K562 (cell line): Measurements from ENCODE around the gene RGS13. TPM values are rescaled to one million over a fixed set of nuclear protein-coding genes. Genes with fewer than 3 reads are reported as not detected.

Experiments used
- ATAC-seq: fragments of 200-7000 bp; cut with Tn5 transposase; 3 replicates; pipeline ENCODE4 v1.9.1; 2020; ENCODE audit warnings: moderate library complexity
- BruUV-seq: library from RNA; stranded (reverse); fragments of 400-500 nt; replicated peaks from 2 replicates; lab custom pipeline; 2021; lab: Mats Ljungman, UMichigan
- CTCF ChIA-PET: fragments of 300-600 bp; formaldehyde crosslinking; extraction: SDS; loops from one replicate; lab custom pipeline; 2021; ENCODE audit warnings: low intra/inter-chr PET ratio; lab: Yijun Ruan, JAX
- POLR2A ChIA-PET: fragments of 300-600, 350-650 bp; sonication (Branson Sonifier 250); formaldehyde crosslinking; extraction: SDS; loops from one replicate; lab custom pipeline; 2021; ENCODE audit warnings: antibody characterized with exemption, inconsistent platforms; lab: Yijun Ruan, JAX
- DNase-seq, 4 experiments: peaks; one replicate each; pipeline versions ENCODE4 v3.0.0 to v3.0.0-alpha.2; 2011 to 2018; ENCODE audit warnings: low spot score in 3 of 4, mixed read lengths in 3 of 4; ENCODE audit errors: extremely low read depth in 1 of 4
- FAIRE-seq: peaks from 2 replicates; lab custom pipeline; 2011; peaks lifted over from hg19 to GRCh38; lab: Jason Lieb, UNC
- H2AFZ ChIP-seq: 2 replicates; pipeline ENCODE4 v1.6.0; 2011; ENCODE audit warnings: low read depth, low read length, control low read depth, inconsistent platforms
- H3K27ac ChIP-seq: fragments of 200-600 bp; 3 replicates; pipeline ENCODE4 v1.8.0; 2011; ENCODE audit warnings: low read depth, mild to moderate bottlenecking, control low read depth, inconsistent platforms, low read length, moderate library complexity, mixed read lengths; ENCODE audit errors: extremely low read depth
- H3K27me3 ChIP-seq, 2 experiments: fragments of 300-600 bp in 1 of 2; 2 replicates in 1 of 2; 3 replicates in 1 of 2; pipeline versions ENCODE4 v1.6.0 to v1.8.0; 2011; ENCODE audit warnings: inconsistent platforms in 2 of 2, low read length in 2 of 2, mild to moderate bottlenecking in 1 of 2, mixed read lengths in 1 of 2, moderate library complexity in 1 of 2; ENCODE audit not compliant: control insufficient read depth in 2 of 2, insufficient read depth in 2 of 2
- H3K36me3 ChIP-seq: fragments of 300-600 bp; 3 replicates; pipeline ENCODE4 v1.8.0; 2011; ENCODE audit warnings: mild to moderate bottlenecking, low read length, inconsistent platforms; ENCODE audit not compliant: control insufficient read depth, insufficient read depth
- H3K4me1 ChIP-seq, 2 experiments: fragments of 200-600 bp in 1 of 2; replicated peaks in 1 of 2; 2 replicates in 1 of 2; 3 replicates in 1 of 2; pipeline versions ENCODE4 v1.5.1 to v1.8.0; 2011; ENCODE audit warnings: inconsistent platforms in 2 of 2, low read length in 2 of 2, mild to moderate bottlenecking in 1 of 2, mixed read lengths in 1 of 2, moderate library complexity in 1 of 2; ENCODE audit not compliant: control insufficient read depth in 2 of 2, insufficient read depth in 2 of 2
- H3K4me2 ChIP-seq: 2 replicates; pipeline ENCODE4 v1.6.1; 2011; ENCODE audit warnings: low read length, control low read depth, inconsistent platforms, mixed read lengths; ENCODE audit not compliant: insufficient read depth
- H3K4me3 ChIP-seq: fragments of 200-600 bp; sonication (generic), shearing (Covaris generic); 2 replicates; pipeline ENCODE4 v1.5.1; 2016; ENCODE audit warnings: control low read depth, inconsistent platforms
- H3K79me2 ChIP-seq: fragments of 200-600 bp; 3 replicates; pipeline ENCODE4 v1.8.0; 2011; ENCODE audit warnings: low read length, inconsistent platforms; ENCODE audit not compliant: control insufficient read depth, insufficient read depth
- H3K9ac ChIP-seq, 2 experiments: 2 replicates each; pipeline versions ENCODE4 v1.6.0 to v1.6.1; 2011; ENCODE audit warnings: low read depth in 2 of 2, low read length in 2 of 2, control low read depth in 1 of 2, inconsistent platforms in 1 of 2, mild to moderate bottlenecking in 1 of 2, mixed read lengths in 1 of 2; ENCODE audit not compliant: insufficient read depth in 1 of 2
- H3K9me1 ChIP-seq: one replicate; pipeline ENCODE4 v1.6.0; 2011; ENCODE audit warnings: inconsistent platforms, mild to moderate bottlenecking, low read length, moderate library complexity; ENCODE audit not compliant: control insufficient read depth, insufficient read depth
- H3K9me3 ChIP-seq: replicated peaks from 2 replicates; pipeline ENCODE4 v1.5.1; 2011; ENCODE audit warnings: low read depth, low read length, inconsistent platforms; ENCODE audit not compliant: control insufficient read depth, insufficient read depth
- H4K20me1 ChIP-seq: replicated peaks from 2 replicates; pipeline ENCODE4 v1.6.1; 2011; ENCODE audit warnings: low read length, inconsistent platforms, mixed read lengths; ENCODE audit not compliant: control insufficient read depth, insufficient read depth
- BHLHE40 ChIP-seq: IDR thresholded peaks from 2 replicates; pipeline ENCODE4 v1.6.1; 2011; ENCODE audit warnings: low read length, improper control_type of control experiment
- BRCA1 ChIP-seq, 2 experiments: fragments of 450-650 bp in 1 of 2; sonication (generic) in 1 of 2; formaldehyde crosslinking in 1 of 2; IDR thresholded peaks; 2 replicates each; pipeline versions ENCODE4 v1.5.0 to v1.6.1; 2017 to 2020; ENCODE audit warnings: mild to moderate bottlenecking in 1 of 2, missing genetic modification reagents in 1 of 2
- GATAD2B ChIP-seq: fragments of 450-650 bp; IDR thresholded peaks from 2 replicates; pipeline ENCODE4 v1.6.1; 2017; ENCODE audit warnings: mild to moderate bottlenecking, borderline replicate concordance
- HMG20B ChIP-seq: fragments of 250-450 bp; sonication (Bioruptor Pico); IDR thresholded peaks from 2 replicates; pipeline ENCODE4 v1.5.0; 2021; ENCODE audit warnings: mild to moderate bottlenecking
- KLF10 ChIP-seq: fragments of 250-450 bp; sonication (Bioruptor Pico); IDR thresholded peaks from 2 replicates; pipeline ENCODE4 v1.6.1; 2021; ENCODE audit warnings: matching md5 sums
- NFIC ChIP-seq: fragments of 450-650 bp; IDR thresholded peaks from 2 replicates; pipeline ENCODE4 v1.6.1; 2017; ENCODE audit warnings: mild to moderate bottlenecking, inconsistent platforms
- RBM34 ChIP-seq: fragments of 200-400 bp; formaldehyde crosslinking; IDR thresholded peaks from 2 replicates; pipeline ENCODE4 v1.6.1; 2018; ENCODE audit warnings: low read length, borderline replicate concordance; ENCODE audit not compliant: insufficient read depth
- SMAD2 ChIP-seq: fragments of 150-350 bp; IDR thresholded peaks from 2 replicates; pipeline ENCODE4 v1.6.1; 2014; ENCODE audit warnings: low read depth, mild to moderate bottlenecking, low read length
- TBP ChIP-seq: optimal IDR thresholded peaks from 2 replicates; pipeline ENCODE3; 2011; ENCODE audit warnings: low read depth, low read length, improper control_type of control experiment
- TCF7 ChIP-seq: sonication (generic); IDR thresholded peaks from 2 replicates; pipeline ENCODE4 v1.6.1; 2016; ENCODE audit warnings: antibody characterized with exemption, borderline replicate concordance
- ZKSCAN1 ChIP-seq: fragments of 150-350 bp; IDR thresholded peaks from 2 replicates; pipeline ENCODE4 v1.6.1; 2016; ENCODE audit warnings: low read depth, low read length
- ZNF121 ChIP-seq: sonication (generic); formaldehyde crosslinking; conservative IDR thresholded peaks from 2 replicates; pipeline ENCODE4 v1.8.0; 2022; ENCODE audit warnings: missing genetic modification reagents
- ZNF384 ChIP-seq: IDR thresholded peaks from 2 replicates; pipeline ENCODE4 v1.6.1; 2012; ENCODE audit warnings: low read depth, low read length, improper control_type of control experiment
- ZNF77 ChIP-seq: fragments of 250-450 bp; sonication (Bioruptor Pico); IDR thresholded peaks from 2 replicates; pipeline ENCODE4 v1.5.0; 2020
- WGBS: fragments of 100-300 bp; shearing (Covaris generic); methylation state at CpG from one replicate; pipeline ENCODE4 v1.1.6; 2016; ENCODE audit warnings: low coverage, mixed read lengths; ENCODE audit not compliant: insufficient coverage; ENCODE audit errors: missing lambda C conversion rate; 5-methylcytosine and 5-hydroxymethylcytosine counted together
- in situ Hi-C: fragments of 300-500 bp; cut with MboI; formaldehyde crosslinking; loops from 4 replicates; pipeline ENCODE4 v1.15.0; 2018; ENCODE audit warnings: inconsistent platforms, mixed read lengths
- intact Hi-C: fragments of 100-400 bp; cut with micrococcal nuclease; formaldehyde crosslinking; loops from 2 replicates; pipeline ENCODE4 v1.14.2; 2022
- polyA plus RNA-seq, 8 experiments: library from polyadenylated mRNA; depleted of rRNA in 4 of 8; stranded (reverse) in 5 of 8; unstranded in 3 of 8; fragments of >200 nt; fragmentation: Nextera tagmentation in 2 of 8; fragmentation: Illumina TruSeq in 1 of 8; extraction: Ambion mirVana in 2 of 8; extraction: Trizol in 1 of 8; gene quantifications; 2 replicates each; pipeline versions ENCODE4 v1.2.1 to v1.2.3, GENCODE V29; 2011 to 2014; ENCODE audit warnings: inconsistent platforms in 1 of 8, missing spikeins in 1 of 8
- total RNA-seq, 7 experiments: library from RNA; depleted of rRNA in 6 of 7; stranded (reverse); fragments of >200 nt in 6 of 7; fragmentation: Illumina TruSeq in 2 of 7; extraction: Trizol in 2 of 7; gene quantifications; 2 replicates each; pipeline versions ENCODE4 v1.2.1 to v1.2.3, GENCODE V29; 2011 to 2021; ENCODE audit warnings: low replicate concordance in 1 of 7
- TF ChIP-seq, protein P1 (sequence below): sonication (generic); formaldehyde crosslinking; IDR thresholded peaks from 2 replicates; pipeline ENCODE4 v1.9.0; 2022; ENCODE audit warnings: mild to moderate bottlenecking, missing genetic modification reagents

The RGS13 gene
- total and polyA plus RNA-seq, 9 of the 15 experiments (the other 6 are each of a cell fraction or from before 2014, with no cell fraction given), result not detected

DNA sequence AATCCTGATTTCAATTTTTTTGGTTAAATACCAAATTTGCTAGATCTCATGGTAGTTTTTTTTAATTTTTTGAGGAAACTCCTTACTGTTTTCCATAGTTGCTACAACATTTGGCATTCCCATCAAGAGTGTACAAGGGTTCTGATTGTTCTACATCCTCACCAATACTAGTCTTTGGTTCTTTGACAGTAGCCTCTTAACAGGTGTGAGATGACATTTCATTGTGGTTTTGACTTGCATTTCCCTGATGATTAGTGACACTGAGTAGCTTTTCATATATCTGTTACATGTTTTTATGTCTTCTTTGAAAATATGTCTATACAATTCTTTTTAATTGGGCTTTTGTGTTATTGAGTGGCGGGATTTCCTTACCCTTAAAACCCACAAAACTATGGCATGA lies 20.9 kb upstream of the RGS13 start:
- Histone ChIP-seq H3K4me1 (no peaks in the 10 kb centered on the region), H2AFZ (no peak overlapping the region), H3K36me3 (no peaks in the 10 kb centered on the region), H4K20me1 (no peaks in the 10 kb centered on the region), H3K4me3 (no peak overlapping the region), H3K27me3 (no peaks in the 10 kb centered on the region), H3K9me1 (no peaks in the 10 kb centered on the region), H3K79me2 (no peaks in the 10 kb centered on the region), H3K9me3 (no peaks in the 10 kb centered on the region), H3K4me2 (no peak overlapping the region), H3K9ac (no peak overlapping the region), H3K27ac (no peak overlapping the region)
- in situ Hi-C loops, result no loop called here
- WGBS, result 0% methylated on average over 1 of the region's 1 CpG
- BruUV-seq, result no TSS peak
- no peak for FAIRE-seq
- CTCF ChIA-PET, result no interaction called here
- TF ChIP-seq ZNF77 (CRISPR knock-in tag) (no peak), ZKSCAN1 (no peak), BHLHE40 (no peak), GATAD2B (no peak), HMG20B (CRISPR knock-in tag) (no peak), ZNF121 (no peak), TCF7 (no peak), ZNF384 (no peak), RBM34 (no peak), TBP (no peak), NFIC (no peak), KLF10 (CRISPR knock-in tag) (no peak), BRCA1 (IDR thresholded peaks at IDR 0.05) (no peak), BRCA1 (CRISPR knock-in tag; IDR thresholded peaks at IDR 0.05) (no peak), SMAD2 (no peak)
- TF ChIP-seq, protein P1, sequence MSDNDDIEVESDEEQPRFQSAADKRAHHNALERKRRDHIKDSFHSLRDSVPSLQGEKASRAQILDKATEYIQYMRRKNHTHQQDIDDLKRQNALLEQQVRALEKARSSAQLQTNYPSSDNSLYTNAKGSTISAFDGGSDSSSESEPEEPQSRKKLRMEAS, result no peak
- intact Hi-C loops, result no loop called here
- POLR2A ChIA-PET, result no interaction called here
- DNase-seq, result no peak
- no peak for ATAC-seq
